Body of pancreas (tissue), 4 donors: Measurements from ENCODE around the gene AGAP1.

ENCODE experiments used
- CTCF ChIP-seq, 7 experiments: fragments of 450-650 bp in 4 of 7; fragments of 200-600 bp in 3 of 7; sonication (generic) in 3 of 7; IDR thresholded peaks; one replicate each; pipeline ENCODE4 v1.5.1; 2016 to 2019; ENCODE audit warnings: antibody characterized with exemption in 7 of 7
- POLR2A ChIP-seq, 3 donors: fragments of 450-650 bp; IDR thresholded peaks; one replicate each; pipeline ENCODE4 v1.6.1; 2016; ENCODE audit warnings: antibody characterized with exemption in 3 of 3, mild to moderate bottlenecking in 2 of 3

- TF ChIP-seq CTCF (IDR thresholded peaks at IDR 0.05) (no peak), POLR2A (IDR thresholded peaks at IDR 0.05) (no peak)
Observed at GRCh38 chr2:236090027-236090382, 596.2 kb downstream of the AGAP1 start.
